ENCODE results near the gene UBE3A.

DNA sequence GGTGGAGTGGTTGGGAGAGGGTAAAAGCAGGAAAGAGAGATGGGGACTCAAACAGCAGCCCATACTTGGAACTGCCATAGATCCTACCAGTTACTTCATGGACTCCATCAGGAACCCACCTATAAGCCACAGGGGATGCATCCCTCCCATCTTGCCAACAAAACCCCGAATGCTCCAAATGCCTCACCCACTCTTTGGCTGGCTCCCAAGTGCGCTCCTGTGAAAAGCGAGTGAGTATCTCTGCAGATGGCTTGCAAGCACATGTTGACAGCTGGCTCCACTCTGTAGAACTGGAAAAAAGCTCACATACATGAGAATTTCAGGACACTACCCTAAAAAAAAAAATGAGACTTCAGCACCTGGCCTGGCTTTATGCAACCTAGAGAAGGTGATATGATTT is 151.0 kb downstream of the UBE3A start:
- TF ChIP-seq POLR2AphosphoS5 (IDR thresholded peaks at IDR 0.05; ENCODE audit: low read depth, low read length) (no peak), MAX (IDR thresholded peaks at IDR 0.05; ENCODE audit: low read depth) (no peak)

All from SK-N-SH (cell line).